Thyroid gland (tissue), 4 donors: ENCODE measurements around the gene SLC41A1. TPM values are rescaled to one million over a fixed set of nuclear protein-coding genes. Genes with fewer than 3 reads are reported as not detected.

ENCODE experiments used
- DNase-seq, 2 donors: peaks; one replicate each; pipeline ENCODE4 v3.0.0-alpha.2; 2019
- H3K27ac ChIP-seq, 3 donors: fragments of 200-600 bp; sonication (generic); 1 replicate in 2 of 3; 2 replicates in 1 of 3; pipeline ENCODE4 v1.5.1; 2016 to 2019; ENCODE audit warnings: mild to moderate bottlenecking in 1 of 3, moderate library complexity in 1 of 3
- H3K27me3 ChIP-seq: fragments of 200-600 bp; sonication (generic); one replicate; pipeline ENCODE4 v1.5.1; 2019
- H3K36me3 ChIP-seq, 2 donors: fragments of 200-600 bp; sonication (generic); one replicate each; pipeline ENCODE4 v1.5.1; 2016 to 2019
- H3K4me1 ChIP-seq, 2 donors: fragments of 200-600 bp; sonication (generic); one replicate each; pipeline ENCODE4 v1.5.1; 2017 to 2019
- H3K4me3 ChIP-seq, 3 donors: fragments of 200-600 bp; sonication (generic); replicated peaks in 1 of 3; 1 replicate in 2 of 3; 2 replicates in 1 of 3; pipeline ENCODE4 v1.5.1; 2016; ENCODE audit warnings: mild to moderate bottlenecking in 1 of 3
- H3K9me3 ChIP-seq: fragments of 200-600 bp; sonication (generic); one replicate; pipeline ENCODE4 v1.5.1; 2017
- POLR2A ChIP-seq, 2 donors: fragments of 450-650 bp; IDR thresholded peaks; one replicate each; pipeline ENCODE4 v1.6.1; 2017; ENCODE audit warnings: antibody characterized with exemption in 2 of 2, mild to moderate bottlenecking in 2 of 2, moderate library complexity in 1 of 2
- WGBS, 2 donors: methylation state at CpG; one replicate each; pipeline ENCODE4 v1.1.5; 2017; 5-methylcytosine and 5-hydroxymethylcytosine counted together
- intact Hi-C: fragments of 100-400 bp; cut with DNase I; formaldehyde crosslinking; loops from one replicate; pipeline ENCODE4 v1.15.1; 2023
- total RNA-seq, 4 donors: library from RNA; depleted of rRNA; stranded (reverse); fragments of >200 nt; gene quantifications; one replicate each; pipeline ENCODE4 v1.2.3, GENCODE V29; 2016
- TF ChIP-seq, protein P1 (sequence below), 6 experiments: fragments of 200-600 bp in 3 of 6; fragments of 450-650 bp in 3 of 6; sonication (generic) in 3 of 6; IDR thresholded peaks; one replicate each; pipeline ENCODE4 v1.5.1; 2016 to 2019; ENCODE audit warnings: antibody characterized with exemption in 6 of 6, mild to moderate bottlenecking in 2 of 6, inconsistent platforms in 1 of 6, moderate library complexity in 1 of 6

Gene SLC41A1
- total RNA-seq, 4 donors from 2014 or later, result 52.1 to 98.9 (median 64.6) TPM

DNA sequence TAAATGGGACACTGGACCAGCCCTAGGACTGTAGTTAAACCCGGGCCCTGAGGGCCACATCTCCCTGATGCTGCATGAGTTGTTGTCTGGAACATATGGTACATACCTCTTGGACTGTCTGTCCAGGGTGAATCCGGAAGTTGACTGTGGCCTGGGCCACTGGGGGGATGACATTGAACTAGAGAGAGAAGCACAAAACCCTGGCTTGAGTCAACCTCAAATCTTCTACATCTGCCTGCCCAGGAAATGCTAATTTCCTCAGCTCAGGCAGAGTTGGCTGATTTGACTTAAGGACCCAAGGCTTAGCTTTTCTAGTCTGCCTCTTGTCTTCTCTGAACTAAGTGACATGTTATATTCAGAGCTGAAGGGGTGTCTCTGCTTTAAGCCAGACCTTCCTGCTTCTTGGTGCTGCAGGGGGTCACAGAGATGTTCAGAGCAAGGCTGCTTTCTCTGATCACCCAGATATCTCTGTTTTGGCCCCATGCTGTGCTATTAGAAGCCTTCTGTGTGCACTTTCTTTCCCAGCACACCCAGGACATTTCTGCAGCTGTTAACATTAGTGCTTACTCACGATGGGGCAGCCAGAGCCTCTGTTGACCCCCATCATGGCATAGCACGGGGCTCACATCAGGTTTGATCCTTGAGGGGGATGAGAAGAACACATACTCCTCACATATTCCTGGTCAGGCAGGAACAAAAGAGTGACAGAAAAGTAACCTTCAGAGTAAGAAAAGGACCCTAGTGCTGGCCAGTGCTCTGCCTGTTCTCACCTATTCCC is 27.3 kb upstream of the SLC41A1 start:
- no peaks in the 10 kb centered on the region for H3K27me3 ChIP-seq
- TF ChIP-seq, protein P1, sequence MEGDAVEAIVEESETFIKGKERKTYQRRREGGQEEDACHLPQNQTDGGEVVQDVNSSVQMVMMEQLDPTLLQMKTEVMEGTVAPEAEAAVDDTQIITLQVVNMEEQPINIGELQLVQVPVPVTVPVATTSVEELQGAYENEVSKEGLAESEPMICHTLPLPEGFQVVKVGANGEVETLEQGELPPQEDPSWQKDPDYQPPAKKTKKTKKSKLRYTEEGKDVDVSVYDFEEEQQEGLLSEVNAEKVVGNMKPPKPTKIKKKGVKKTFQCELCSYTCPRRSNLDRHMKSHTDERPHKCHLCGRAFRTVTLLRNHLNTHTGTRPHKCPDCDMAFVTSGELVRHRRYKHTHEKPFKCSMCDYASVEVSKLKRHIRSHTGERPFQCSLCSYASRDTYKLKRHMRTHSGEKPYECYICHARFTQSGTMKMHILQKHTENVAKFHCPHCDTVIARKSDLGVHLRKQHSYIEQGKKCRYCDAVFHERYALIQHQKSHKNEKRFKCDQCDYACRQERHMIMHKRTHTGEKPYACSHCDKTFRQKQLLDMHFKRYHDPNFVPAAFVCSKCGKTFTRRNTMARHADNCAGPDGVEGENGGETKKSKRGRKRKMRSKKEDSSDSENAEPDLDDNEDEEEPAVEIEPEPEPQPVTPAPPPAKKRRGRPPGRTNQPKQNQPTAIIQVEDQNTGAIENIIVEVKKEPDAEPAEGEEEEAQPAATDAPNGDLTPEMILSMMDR (IDR thresholded peaks at IDR 0.05), result no peak
- TF ChIP-seq POLR2A (IDR thresholded peaks at IDR 0.05), result no peak
- DNase-seq, result no peak
- 81 to 92% methylated on average over 4 of the region's 4 CpGs for WGBS, 2 donors
- no peak overlapping the region for H3K4me3 ChIP-seq
- H3K9me3 ChIP-seq, result no peaks in the 10 kb centered on the region
- H3K27ac ChIP-seq, result no peak overlapping the region
- H3K4me1 ChIP-seq, result peaks cover 5 to 12% of the 10 kb centered on the region in 2 donors
- intact Hi-C loops, result no loop called here
- H3K36me3 ChIP-seq, result no peaks in the 10 kb centered on the region

DNA sequence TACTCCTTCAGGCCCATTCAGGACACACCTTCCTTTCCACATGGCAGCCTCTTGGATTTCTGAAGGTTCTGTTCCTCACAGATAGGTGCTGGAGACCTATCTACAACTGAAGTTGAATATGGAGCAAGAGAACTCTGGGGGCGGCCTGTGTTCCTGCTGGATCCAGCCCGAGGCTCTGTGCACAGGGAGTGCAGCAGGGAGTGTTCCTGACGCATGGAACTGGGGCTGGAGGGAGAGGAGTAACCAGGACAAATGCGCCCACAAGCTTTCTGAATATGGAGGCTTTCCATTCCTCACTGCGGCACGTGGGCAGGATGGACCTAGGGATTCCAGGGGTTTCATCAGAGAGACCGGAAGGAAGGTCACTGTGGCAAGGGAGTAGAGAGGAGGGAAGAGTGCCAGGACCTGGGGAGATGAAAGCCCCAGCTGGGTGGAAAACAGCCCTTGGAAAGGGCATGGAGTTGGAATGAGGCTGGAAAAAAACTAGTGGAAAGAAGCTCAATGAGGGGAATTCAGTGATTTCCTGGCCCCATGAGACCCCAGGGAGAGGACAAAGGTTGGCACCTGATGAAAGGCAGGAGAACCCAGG is 24.5 kb upstream of the SLC41A1 start:
- H3K36me3 ChIP-seq, result no peaks in the 10 kb centered on the region
- H3K9me3 ChIP-seq, result no peaks in the 10 kb centered on the region
- DNase-seq, result no peak
- no peaks in the 10 kb centered on the region for H3K27me3 ChIP-seq
- no peak overlapping the region for H3K27ac ChIP-seq
- TF ChIP-seq, protein P1 (IDR thresholded peaks at IDR 0.05), result no peak
- TF ChIP-seq POLR2A (IDR thresholded peaks at IDR 0.05), result no peak
- 92 to 96% methylated on average over 7 of the region's 7 CpGs for WGBS, 2 donors
- intact Hi-C loops, result no loop called here
- H3K4me3 ChIP-seq, result no peak overlapping the region
- H3K4me1 ChIP-seq, result no peaks in the 10 kb centered on the region

DNA sequence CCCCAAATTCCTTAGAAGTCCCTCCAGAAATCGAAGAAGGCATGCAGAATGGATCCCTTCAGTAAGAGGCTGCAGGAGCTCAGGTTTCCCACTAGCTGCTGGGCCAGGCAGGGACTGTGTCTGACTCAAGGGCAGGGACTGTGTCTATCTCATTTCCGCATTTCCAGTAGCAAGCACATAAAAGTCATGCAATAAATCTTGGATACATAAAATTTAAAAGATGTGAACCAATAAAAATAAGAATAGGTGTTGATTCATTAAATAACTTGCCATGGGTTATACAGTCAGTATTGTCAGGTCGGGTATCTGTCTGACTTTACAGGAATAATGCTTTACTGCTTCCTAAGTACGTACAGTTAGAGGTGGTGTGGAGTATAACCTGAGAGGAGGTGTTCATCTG is 21.8 kb upstream of the SLC41A1 start:
- TF ChIP-seq, protein P1 (IDR thresholded peaks at IDR 0.05), result no peak
- TF ChIP-seq POLR2A (IDR thresholded peaks at IDR 0.05), result no peak
- no peak overlapping the region for H3K27ac ChIP-seq
- no peaks in the 10 kb centered on the region for H3K27me3 ChIP-seq
- H3K9me3 ChIP-seq, result no peaks in the 10 kb centered on the region
- H3K4me3 ChIP-seq, result no peak overlapping the region
- H3K4me1 ChIP-seq, result no peaks in the 10 kb centered on the region
- H3K36me3 ChIP-seq, result no peaks in the 10 kb centered on the region
- 85 to 92% methylated on average over 4 of the region's 4 CpGs for WGBS, 2 donors
- no peak for DNase-seq
- intact Hi-C loops, result no loop called here

DNA sequence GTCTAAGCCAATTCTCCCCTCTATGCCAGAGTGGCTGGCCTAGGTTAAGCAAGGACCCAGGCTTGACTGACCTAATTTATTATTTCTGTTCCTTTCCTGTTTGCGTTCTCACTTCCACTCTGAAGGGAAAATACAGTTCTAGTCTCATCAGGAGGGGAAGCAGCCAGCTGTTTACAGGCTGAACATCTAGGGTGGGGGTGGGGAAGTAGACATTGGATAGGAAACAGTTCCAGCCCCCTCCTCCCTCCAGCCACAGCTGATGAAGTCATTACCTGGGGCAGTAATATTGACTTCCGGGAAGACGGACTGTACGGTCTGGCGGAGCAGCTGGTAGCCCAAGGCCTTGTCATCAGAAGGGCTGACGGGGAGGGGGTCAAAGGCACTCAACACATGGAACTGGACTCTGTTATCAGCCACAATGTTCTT is 19.3 kb upstream of the SLC41A1 start:
- intact Hi-C loops, result no loop called here
- TF ChIP-seq, protein P1 (IDR thresholded peaks at IDR 0.05), result no peak
- TF ChIP-seq POLR2A (IDR thresholded peaks at IDR 0.05), result no peak
- Histone ChIP-seq H3K36me3 (no peaks in the 10 kb centered on the region), H3K27ac (no peak overlapping the region), H3K4me1 (no peaks in the 10 kb centered on the region), H3K4me3 (no peak overlapping the region), H3K9me3 (no peaks in the 10 kb centered on the region), H3K27me3 (no peaks in the 10 kb centered on the region)
- WGBS, 2 donors, result 79 to 84% methylated on average over 6 of the region's 6 CpGs
- no peak for DNase-seq

DNA sequence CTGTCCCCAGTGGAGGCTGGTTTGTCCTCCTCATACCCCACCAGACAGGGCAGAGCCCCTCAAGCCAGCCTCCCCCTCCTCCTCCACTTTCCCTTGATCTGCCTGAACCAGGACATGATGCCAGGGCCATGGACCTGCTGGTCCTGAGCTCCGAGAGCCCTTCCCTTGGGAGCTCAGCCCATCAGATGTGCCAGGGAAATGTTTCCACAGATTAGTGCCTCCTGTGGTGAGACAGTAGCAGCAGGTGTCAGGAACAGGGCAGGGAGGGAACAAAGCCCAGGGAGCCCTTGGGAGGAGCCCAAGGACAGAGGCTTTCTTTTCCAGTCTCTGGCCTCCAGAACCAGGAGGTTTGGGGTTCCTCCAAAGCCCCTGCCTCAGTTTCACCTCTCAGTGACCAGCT is 14.6 kb upstream of the SLC41A1 start:
- TF ChIP-seq, protein P1 (IDR thresholded peaks at IDR 0.05), result no peak
- TF ChIP-seq POLR2A (IDR thresholded peaks at IDR 0.05), result no peak
- WGBS, 2 donors, result 63 to 71% methylated on average over 1 of the region's 1 CpG

More for the DNA sequence above, 14.6 kb upstream of the SLC41A1 start:
- Histone ChIP-seq H3K27ac (no peak overlapping the region), H3K4me3 (no peak overlapping the region), H3K9me3 (no peaks in the 10 kb centered on the region), H3K4me1 (no peaks in the 10 kb centered on the region), H3K36me3 (no peaks in the 10 kb centered on the region), H3K27me3 (no peaks in the 10 kb centered on the region)
- DNase-seq, result no peak
- intact Hi-C loops, result no loop called here
